ENCODE data around the gene GPRC5B. TPM values are rescaled to one million over a fixed set of nuclear protein-coding genes. Genes with fewer than 3 reads are reported as not detected.

Gene GPRC5B
- total RNA-seq, 3 donors from 2014 or later (not counting 1 experiment from before 2014, with no cell fraction given) = not detected

DNA sequence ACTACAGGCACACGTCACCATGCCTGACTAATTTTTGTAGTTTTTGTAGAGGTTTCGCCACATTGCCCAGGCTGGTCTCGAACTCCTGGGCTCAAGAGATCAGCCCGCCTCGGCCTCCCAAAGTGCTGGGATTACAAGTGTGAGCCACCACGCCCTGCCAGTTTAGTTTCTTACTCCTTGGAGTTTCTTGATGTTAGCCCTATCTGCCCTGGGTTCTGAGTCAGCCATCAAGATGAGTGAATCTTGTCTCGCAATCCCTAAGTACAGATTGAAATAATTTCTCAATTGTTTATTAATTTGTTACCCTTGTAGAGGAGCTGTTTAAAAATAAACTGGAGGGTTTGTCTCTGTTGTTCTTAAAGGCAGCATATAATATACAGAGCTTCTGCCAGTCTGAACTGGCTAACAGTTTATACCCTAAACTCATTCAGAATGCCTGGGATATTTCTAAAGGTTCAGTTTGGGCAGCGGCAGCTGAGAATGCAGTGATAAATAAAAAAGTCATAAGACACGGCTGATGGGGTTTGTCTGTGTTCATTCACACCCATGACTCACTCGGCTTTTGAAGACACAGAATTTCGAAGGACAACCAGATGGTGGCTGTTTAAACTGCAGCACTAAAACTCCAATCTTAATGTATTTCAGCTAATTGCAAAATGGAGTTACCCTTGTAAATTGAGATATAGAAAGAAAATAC is 39.6 kb downstream of the GPRC5B start:
- Mint-ChIP-seq H3K27ac (no peak overlapping the region), H3K36me3 (no peaks in the 10 kb centered on the region), H3K4me3 (no peak overlapping the region), H3K9me3 (no peaks in the 10 kb centered on the region), H3K4me1 (no peaks in the 10 kb centered on the region), H3K27me3 (ENCODE audit: low read depth in 2 of 2) (peaks cover 12% of the 10 kb centered on the region in 2 donors)
- 91% methylated on average over 11 of the region's 11 CpGs for WGBS (ENCODE audit: insufficient coverage)
- no peaks in the 10 kb centered on the region for H3K9me3 ChIP-seq (ENCODE audit: control insufficient read depth, insufficient read depth, low read length)
- H3K4me3 ChIP-seq (ENCODE audit: low read length) = no peak overlapping the region
- no peaks in the 10 kb centered on the region for H3K36me3 ChIP-seq (ENCODE audit: control insufficient read depth, insufficient read depth, low read length)
- ATAC-seq (no peak), DNase-seq (no peak)
- TF ChIP-seq, protein P1, sequence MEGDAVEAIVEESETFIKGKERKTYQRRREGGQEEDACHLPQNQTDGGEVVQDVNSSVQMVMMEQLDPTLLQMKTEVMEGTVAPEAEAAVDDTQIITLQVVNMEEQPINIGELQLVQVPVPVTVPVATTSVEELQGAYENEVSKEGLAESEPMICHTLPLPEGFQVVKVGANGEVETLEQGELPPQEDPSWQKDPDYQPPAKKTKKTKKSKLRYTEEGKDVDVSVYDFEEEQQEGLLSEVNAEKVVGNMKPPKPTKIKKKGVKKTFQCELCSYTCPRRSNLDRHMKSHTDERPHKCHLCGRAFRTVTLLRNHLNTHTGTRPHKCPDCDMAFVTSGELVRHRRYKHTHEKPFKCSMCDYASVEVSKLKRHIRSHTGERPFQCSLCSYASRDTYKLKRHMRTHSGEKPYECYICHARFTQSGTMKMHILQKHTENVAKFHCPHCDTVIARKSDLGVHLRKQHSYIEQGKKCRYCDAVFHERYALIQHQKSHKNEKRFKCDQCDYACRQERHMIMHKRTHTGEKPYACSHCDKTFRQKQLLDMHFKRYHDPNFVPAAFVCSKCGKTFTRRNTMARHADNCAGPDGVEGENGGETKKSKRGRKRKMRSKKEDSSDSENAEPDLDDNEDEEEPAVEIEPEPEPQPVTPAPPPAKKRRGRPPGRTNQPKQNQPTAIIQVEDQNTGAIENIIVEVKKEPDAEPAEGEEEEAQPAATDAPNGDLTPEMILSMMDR (IDR thresholded peaks at IDR 0.05) = no peak
- H3K27me3 ChIP-seq (ENCODE audit: control insufficient read depth, insufficient read depth, low read length) = no peaks in the 10 kb centered on the region
- intact Hi-C loops (cut with micrococcal nuclease) = no loop called here
- no peaks in the 10 kb centered on the region for H3K4me1 ChIP-seq (ENCODE audit: control insufficient read depth, insufficient read depth, low read length)
- H3K27ac ChIP-seq (ENCODE audit: low read length) = no peak overlapping the region

GRCh38 chr16:19843371-19843770 is 41.3 kb downstream of the GPRC5B start:
- H3K9me3 ChIP-seq (ENCODE audit: control insufficient read depth, insufficient read depth, low read length) = no peaks in the 10 kb centered on the region
- H3K27me3 ChIP-seq (ENCODE audit: control insufficient read depth, insufficient read depth, low read length) = no peaks in the 10 kb centered on the region
- no peak for DNase-seq
- H3K36me3 ChIP-seq (ENCODE audit: control insufficient read depth, insufficient read depth, low read length) = no peaks in the 10 kb centered on the region
- H3K27ac ChIP-seq (ENCODE audit: low read length) = no peak overlapping the region
- no peak overlapping the region for H3K4me3 ChIP-seq (ENCODE audit: low read length)
- H3K4me1 Mint-ChIP-seq = no peaks in the 10 kb centered on the region
- H3K4me3 Mint-ChIP-seq = no peak overlapping the region
- TF ChIP-seq, protein P1 (IDR thresholded peaks at IDR 0.05) = no peak
- H3K27ac Mint-ChIP-seq = no peak overlapping the region
- no peaks in the 10 kb centered on the region for H3K36me3 Mint-ChIP-seq
- H3K9me3 Mint-ChIP-seq = no peaks in the 10 kb centered on the region
- intact Hi-C loops (cut with micrococcal nuclease) = no loop called here
- H3K27me3 Mint-ChIP-seq (ENCODE audit: low read depth in 2 of 2) = peaks cover 12% of the 10 kb centered on the region in 2 donors
- H3K4me1 ChIP-seq (ENCODE audit: control insufficient read depth, insufficient read depth, low read length) = no peaks in the 10 kb centered on the region
- WGBS (ENCODE audit: insufficient coverage) = 100% methylated on average over 1 of the region's 1 CpG
- ATAC-seq = no peak

DNA sequence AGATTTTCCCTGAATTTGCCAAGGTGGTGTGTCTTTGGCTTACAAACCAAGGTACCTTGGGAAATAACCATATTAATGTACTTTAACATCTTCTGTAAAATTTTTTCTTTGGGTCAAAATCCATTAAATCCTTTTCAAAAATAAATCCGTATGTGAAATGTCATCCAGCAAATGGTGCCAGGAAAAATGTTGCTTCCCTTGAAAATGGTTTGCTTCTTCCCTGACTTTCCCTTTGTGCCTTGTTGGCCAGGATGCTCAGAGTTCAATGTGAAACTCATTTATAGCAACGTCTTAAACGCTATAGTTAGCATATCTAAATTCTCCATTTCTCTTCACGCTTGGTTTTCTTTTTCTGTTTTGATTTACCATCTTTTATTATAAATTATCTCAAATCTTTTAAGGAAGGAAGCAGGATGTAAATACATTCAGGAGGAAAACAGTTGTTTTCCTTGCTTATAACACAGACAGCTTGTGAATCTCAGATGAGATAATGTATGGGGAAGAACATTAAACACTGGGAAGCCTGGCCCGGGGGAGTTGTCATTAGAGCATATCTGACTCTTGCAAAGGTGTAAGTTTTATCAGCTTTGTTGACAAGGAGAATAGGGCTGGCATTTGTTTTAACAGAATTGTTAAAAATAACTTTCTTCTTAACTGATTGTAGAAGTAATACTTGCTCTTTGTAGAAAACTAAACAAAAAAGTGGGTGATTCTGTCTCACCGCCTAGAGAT is 42.1 kb downstream of the GPRC5B start:
- H3K4me3 ChIP-seq (ENCODE audit: low read length) = no peak overlapping the region
- H3K27ac ChIP-seq (ENCODE audit: low read length) = no peak overlapping the region
- DNase-seq (no peak), ATAC-seq (no peak)
- TF ChIP-seq, protein P1 (IDR thresholded peaks at IDR 0.05) = no peak
- Mint-ChIP-seq H3K36me3 (no peaks in the 10 kb centered on the region), H3K4me3 (no peak overlapping the region), H3K9me3 (no peaks in the 10 kb centered on the region), H3K27me3 (ENCODE audit: low read depth in 2 of 2) (peaks cover 12% of the 10 kb centered on the region in 2 donors), H3K27ac (no peak overlapping the region), H3K4me1 (no peaks in the 10 kb centered on the region)
- no peaks in the 10 kb centered on the region for H3K36me3 ChIP-seq (ENCODE audit: control insufficient read depth, insufficient read depth, low read length)
- H3K9me3 ChIP-seq (ENCODE audit: control insufficient read depth, insufficient read depth, low read length) = no peaks in the 10 kb centered on the region
- H3K4me1 ChIP-seq (ENCODE audit: control insufficient read depth, insufficient read depth, low read length) = no peaks in the 10 kb centered on the region
- H3K27me3 ChIP-seq (ENCODE audit: control insufficient read depth, insufficient read depth, low read length) = no peaks in the 10 kb centered on the region
- intact Hi-C loops (cut with micrococcal nuclease) = no loop called here
- 72% methylated on average over 4 of the region's 6 CpGs for WGBS (ENCODE audit: insufficient coverage)

All from natural killer cell (primary cell).